Nephron progenitor cell (in vitro differentiated cells): ENCODE results near the gene SIX2.
A peak's percentile ranks its signal among the peaks of the same experiment; 100 is the strongest.

ENCODE experiments used
- DNase-seq: peaks from one replicate; pipeline ENCODE4 v3.0.0; 2021
- H3K27ac Mint-ChIP-seq: 2 replicates; pipeline ENCODE4 v1.8.0; 2021; ENCODE audit warnings: mild to moderate bottlenecking, moderate library complexity, mixed read lengths
- H3K27me3 Mint-ChIP-seq: 2 replicates; pipeline ENCODE4 v1.8.0; 2021; ENCODE audit warnings: mild to moderate bottlenecking, low read depth, mixed read lengths; ENCODE audit not compliant: poor library complexity
- H3K36me3 Mint-ChIP-seq: 2 replicates; pipeline ENCODE4 v1.8.0; 2021; ENCODE audit warnings: low read depth, mixed read lengths
- H3K4me1 Mint-ChIP-seq: 2 replicates; pipeline ENCODE4 v1.8.0; 2021; ENCODE audit warnings: mixed read lengths
- H3K4me3 Mint-ChIP-seq: 2 replicates; pipeline ENCODE4 v1.8.0; 2021; ENCODE audit warnings: mild to moderate bottlenecking, moderate library complexity, mixed read lengths
- H3K9me3 Mint-ChIP-seq: 2 replicates; pipeline ENCODE4 v1.8.0; 2021; ENCODE audit warnings: mild to moderate bottlenecking, moderate library complexity, mixed read lengths
- TF ChIP-seq, protein P1 (sequence below): fragments of 200-600 bp; sonication (generic); IDR thresholded peaks from 2 replicates; pipeline ENCODE4 v1.5.0; 2021; ENCODE audit warnings: antibody characterized with exemption

Gene SIX2

DNA sequence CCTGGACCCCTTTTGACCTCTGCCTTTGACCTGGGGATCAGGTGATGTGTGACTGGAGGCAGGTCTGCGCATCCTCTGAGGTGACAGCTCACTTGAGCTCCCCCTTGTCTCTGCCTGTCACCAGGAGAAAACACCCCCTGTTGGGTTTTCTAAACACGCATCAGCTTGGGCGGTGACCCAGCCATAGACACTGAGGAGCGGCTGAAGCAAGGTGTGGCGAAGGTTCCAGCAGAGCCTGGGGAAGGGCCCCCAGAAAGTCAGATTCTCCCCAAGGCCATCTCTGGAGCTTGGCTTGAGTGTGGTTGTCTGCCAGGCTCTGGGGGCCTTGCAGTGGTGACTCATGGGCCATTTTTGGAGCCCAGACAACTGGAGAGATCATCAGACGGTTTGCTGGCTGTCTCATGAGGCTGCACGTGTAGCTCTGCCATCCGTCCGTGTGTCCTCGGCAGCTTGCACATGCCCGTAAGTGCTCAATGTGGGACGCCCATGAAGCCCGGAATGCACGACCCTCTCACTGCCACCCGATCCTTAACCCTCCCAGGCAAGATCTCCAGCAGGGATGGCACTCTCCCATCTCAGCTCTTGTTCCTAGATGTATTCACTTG lies 38.3 kb downstream of the SIX2 start:
- no peak for DNase-seq
- Mint-ChIP-seq H3K36me3 (no peaks in the 10 kb centered on the region), H3K4me3 (no peak overlapping the region), H3K9me3 (no peaks in the 10 kb centered on the region), H3K27me3 (peaks cover 61% of the 10 kb centered on the region), H3K4me1 (peaks cover 28% of the 10 kb centered on the region), H3K27ac (no peak overlapping the region)
- TF ChIP-seq, protein P1, sequence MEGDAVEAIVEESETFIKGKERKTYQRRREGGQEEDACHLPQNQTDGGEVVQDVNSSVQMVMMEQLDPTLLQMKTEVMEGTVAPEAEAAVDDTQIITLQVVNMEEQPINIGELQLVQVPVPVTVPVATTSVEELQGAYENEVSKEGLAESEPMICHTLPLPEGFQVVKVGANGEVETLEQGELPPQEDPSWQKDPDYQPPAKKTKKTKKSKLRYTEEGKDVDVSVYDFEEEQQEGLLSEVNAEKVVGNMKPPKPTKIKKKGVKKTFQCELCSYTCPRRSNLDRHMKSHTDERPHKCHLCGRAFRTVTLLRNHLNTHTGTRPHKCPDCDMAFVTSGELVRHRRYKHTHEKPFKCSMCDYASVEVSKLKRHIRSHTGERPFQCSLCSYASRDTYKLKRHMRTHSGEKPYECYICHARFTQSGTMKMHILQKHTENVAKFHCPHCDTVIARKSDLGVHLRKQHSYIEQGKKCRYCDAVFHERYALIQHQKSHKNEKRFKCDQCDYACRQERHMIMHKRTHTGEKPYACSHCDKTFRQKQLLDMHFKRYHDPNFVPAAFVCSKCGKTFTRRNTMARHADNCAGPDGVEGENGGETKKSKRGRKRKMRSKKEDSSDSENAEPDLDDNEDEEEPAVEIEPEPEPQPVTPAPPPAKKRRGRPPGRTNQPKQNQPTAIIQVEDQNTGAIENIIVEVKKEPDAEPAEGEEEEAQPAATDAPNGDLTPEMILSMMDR: no peak

DNA sequence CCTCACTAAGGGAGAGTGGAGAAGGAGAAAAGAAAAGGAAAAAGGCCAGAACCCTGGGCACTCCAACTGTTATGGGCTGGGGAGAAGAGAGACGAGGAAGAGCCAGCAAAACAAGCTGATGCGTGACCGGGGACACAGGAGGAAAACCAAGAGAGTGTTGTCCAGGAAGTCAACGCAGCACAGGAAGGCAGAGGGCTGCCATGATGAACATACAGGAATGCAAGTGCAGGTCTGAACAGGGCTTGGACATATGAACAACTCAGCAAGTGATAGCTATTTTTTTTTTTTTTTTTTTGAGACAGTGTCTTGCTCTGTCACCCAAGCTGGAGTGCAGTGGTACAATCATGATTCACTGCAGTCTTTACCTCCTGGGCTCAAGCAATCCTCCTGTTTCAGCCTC lies 39.3 kb downstream of the SIX2 start:
- TF ChIP-seq, protein P1: no peak
- Mint-ChIP-seq H3K4me1 (peaks cover 23% of the 10 kb centered on the region), H3K27me3 (peaks cover 69% of the 10 kb centered on the region), H3K27ac (no peak overlapping the region), H3K4me3 (no peak overlapping the region), H3K9me3 (no peaks in the 10 kb centered on the region), H3K36me3 (no peaks in the 10 kb centered on the region)
- DNase-seq: no peak

DNA sequence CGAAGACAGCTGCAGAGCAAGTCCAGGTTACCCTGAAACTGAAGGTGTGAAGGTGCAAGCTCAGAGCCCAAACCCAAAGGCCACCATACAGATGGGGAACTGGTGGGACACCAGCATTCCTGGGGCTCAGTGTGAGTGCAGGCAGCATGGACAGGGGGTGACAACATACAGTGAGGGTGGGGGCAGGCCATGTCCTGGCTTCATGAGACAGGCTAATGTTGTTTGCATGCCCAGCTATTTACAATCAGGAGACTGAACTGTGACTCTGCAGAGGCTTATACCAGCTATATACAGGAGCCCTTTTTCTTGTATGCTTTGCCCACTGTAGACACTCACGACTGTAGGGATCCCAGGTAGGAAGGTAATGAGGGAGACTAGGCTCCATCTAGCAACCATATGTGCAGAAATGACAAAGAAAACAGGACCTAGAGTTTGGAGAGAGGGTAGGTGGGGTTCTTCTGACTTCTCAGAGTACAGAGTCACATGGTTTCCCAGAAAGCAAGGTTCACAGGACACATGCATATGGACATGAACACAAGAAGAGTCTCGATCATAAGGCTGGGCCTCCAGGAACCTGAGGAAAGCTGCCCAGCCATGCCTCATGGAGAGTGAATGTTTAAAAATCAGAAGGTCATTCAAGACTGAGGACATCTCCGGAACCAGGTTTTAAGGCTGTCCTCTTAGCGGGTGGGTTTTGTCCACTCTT lies 41.4 kb downstream of the SIX2 start:
- no peak for DNase-seq
- Mint-ChIP-seq H3K9me3 (no peaks in the 10 kb centered on the region), H3K27ac (no peak overlapping the region), H3K4me1 (peaks cover 10% of the 10 kb centered on the region), H3K36me3 (no peaks in the 10 kb centered on the region), H3K27me3 (peaks cover 80% of the 10 kb centered on the region), H3K4me3 (no peak overlapping the region)
- TF ChIP-seq, protein P1: no peak

DNA sequence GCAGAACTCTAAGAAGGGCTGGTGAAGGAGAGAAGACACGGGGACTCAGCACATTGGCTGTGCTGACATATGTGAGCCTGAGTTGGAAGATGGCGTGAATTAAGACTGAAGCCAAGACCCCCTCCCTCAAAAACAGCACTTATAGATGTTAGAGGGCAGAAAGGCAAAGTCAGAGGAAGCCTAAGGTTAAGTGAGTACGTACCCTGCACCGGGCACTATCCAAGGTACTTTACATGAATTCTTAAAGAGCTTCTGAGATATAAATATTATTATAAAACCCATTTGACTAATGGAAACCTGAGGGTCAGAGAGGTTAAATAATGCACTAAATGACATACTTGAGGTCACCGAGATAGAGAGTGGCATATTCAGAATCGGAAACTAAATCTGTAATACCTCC lies 42.2 kb downstream of the SIX2 start:
- DNase-seq: no peak
- H3K4me3 Mint-ChIP-seq: no peak overlapping the region
- H3K9me3 Mint-ChIP-seq: no peaks in the 10 kb centered on the region
- no peak overlapping the region for H3K27ac Mint-ChIP-seq
- peaks cover 83% of the 10 kb centered on the region for H3K27me3 Mint-ChIP-seq
- TF ChIP-seq, protein P1: no peak
- H3K4me1 Mint-ChIP-seq: peaks cover 5% of the 10 kb centered on the region
- no peaks in the 10 kb centered on the region for H3K36me3 Mint-ChIP-seq

DNA sequence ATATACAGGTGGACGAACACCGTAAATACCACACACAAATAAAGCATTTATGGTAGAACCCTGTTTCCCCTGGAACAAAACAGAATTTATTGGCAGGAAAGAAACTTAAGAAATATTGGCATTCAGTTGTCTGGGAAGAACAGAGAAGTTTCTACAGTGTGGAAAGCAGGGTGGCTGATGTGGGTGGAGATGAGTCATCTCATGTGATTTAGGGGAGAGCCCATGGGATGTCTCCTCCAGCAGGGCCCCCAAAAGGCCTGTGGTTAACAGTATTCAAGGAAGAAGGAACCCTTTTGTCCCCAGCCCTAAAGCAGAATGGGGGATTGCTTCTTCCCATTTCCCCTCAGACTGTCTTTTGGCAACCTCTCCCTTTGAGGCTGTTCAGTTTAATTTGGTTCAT lies 43.6 kb downstream of the SIX2 start:
- Mint-ChIP-seq H3K36me3 (no peaks in the 10 kb centered on the region), H3K9me3 (no peaks in the 10 kb centered on the region), H3K4me1 (peaks cover 5% of the 10 kb centered on the region), H3K27ac (no peak overlapping the region), H3K27me3 (peaks cover 86% of the 10 kb centered on the region), H3K4me3 (no peak overlapping the region)
- DNase-seq: no peak
- TF ChIP-seq, protein P1: no peak

DNA sequence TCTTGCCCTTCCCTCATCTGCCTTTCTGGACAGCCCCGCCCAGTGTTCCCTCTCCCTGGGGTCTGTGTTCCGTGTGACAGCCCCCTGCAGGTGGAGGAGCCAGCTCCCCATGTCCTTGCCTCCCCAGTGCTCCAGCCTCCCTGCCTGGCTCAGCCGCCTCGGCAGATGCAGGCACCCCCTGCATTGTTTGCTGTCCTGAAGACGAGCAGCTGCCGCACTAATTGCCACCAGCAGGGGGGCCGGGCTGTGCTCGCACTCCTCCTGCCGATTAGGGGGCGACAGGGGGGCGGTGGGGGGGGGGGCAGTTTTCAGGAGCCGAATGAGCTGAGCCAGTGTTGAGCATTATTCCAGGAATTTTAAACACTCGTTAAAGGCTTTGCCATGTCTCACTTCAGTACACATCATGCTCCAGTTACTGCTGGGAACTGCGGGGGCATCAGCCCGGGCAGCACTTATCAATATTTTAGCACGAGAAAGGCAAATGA lies 44.5 kb downstream of the SIX2 start:
- H3K27me3 Mint-ChIP-seq: peaks cover 92% of the 10 kb centered on the region
- H3K9me3 Mint-ChIP-seq: no peaks in the 10 kb centered on the region
- H3K36me3 Mint-ChIP-seq: no peaks in the 10 kb centered on the region
- H3K4me1 Mint-ChIP-seq: peaks cover 3% of the 10 kb centered on the region
- DNase-seq: peak; percentile 60
- TF ChIP-seq, protein P1: no peak
- H3K27ac Mint-ChIP-seq: no peak overlapping the region
- H3K4me3 Mint-ChIP-seq: no peak overlapping the region
